Stimulated activated naive CD8-positive, alpha-beta T cell treated with anti-CD3 and anti-CD28 coated beads, Interleukin-15, Interleukin-2, amounts not matched to agents 100 ng/mL and 50 ng/mL, for 24 hours (primary cell): ENCODE results near the gene SMIM5.
"Not testable (repeated sequence)": the region's sequence is repeated elsewhere in the genome, so short reads cannot be mapped to it uniquely, and the experiment has no call there.

Experiments
- H3K27ac Mint-ChIP-seq: one replicate; pipeline ENCODE4 v1.8.0; 2021; ENCODE audit warnings: mild to moderate bottlenecking, mixed read lengths
- H3K27me3 Mint-ChIP-seq: one replicate; pipeline ENCODE4 v1.8.0; 2021; ENCODE audit warnings: mixed read lengths
- H3K36me3 Mint-ChIP-seq: one replicate; pipeline ENCODE4 v1.8.0; 2021; ENCODE audit warnings: low read depth, mixed read lengths
- H3K4me1 Mint-ChIP-seq: one replicate; pipeline ENCODE4 v1.8.0; 2021; ENCODE audit warnings: low read depth, mixed read lengths
- H3K4me3 Mint-ChIP-seq: one replicate; pipeline ENCODE4 v1.8.0; 2021; ENCODE audit warnings: mild to moderate bottlenecking, mixed read lengths
- H3K9me3 Mint-ChIP-seq: one replicate; pipeline ENCODE4 v1.8.0; 2021; ENCODE audit warnings: mixed read lengths

SMIM5 gene

GRCh38 chr17:75627094-75627493 is 6.1 kb upstream of the SMIM5 start:
- Mint-ChIP-seq H3K9me3 (no peaks in the 10 kb centered on the region), H3K36me3 (no peaks in the 10 kb centered on the region), H3K4me1 (no peaks in the 10 kb centered on the region), H3K4me3 (no peak overlapping the region), H3K27ac (no peak overlapping the region), H3K27me3 (no peaks in the 10 kb centered on the region)

- Mint-ChIP-seq H3K4me3 (no peak overlapping the region), H3K4me1 (no peaks in the 10 kb centered on the region), H3K36me3 (no peaks in the 10 kb centered on the region), H3K27ac (no peak overlapping the region), H3K9me3 (no peaks in the 10 kb centered on the region), H3K27me3 (no peaks in the 10 kb centered on the region)
Measured at GRCh38 chr17:75628425-75628824, 4.8 kb upstream of the SMIM5 start.

GRCh38 chr17:75629157-75629556 is 4.1 kb upstream of the SMIM5 start:
- H3K27ac Mint-ChIP-seq: no peak overlapping the region

GRCh38 chr17:75630071-75630917 is 2.9 kb upstream of the SMIM5 start:
- H3K4me3 Mint-ChIP-seq: no peak overlapping the region
- H3K27ac Mint-ChIP-seq: no peak overlapping the region
- no peaks in the 10 kb centered on the region for H3K27me3 Mint-ChIP-seq
- H3K4me1 Mint-ChIP-seq: peaks cover 4% of the 10 kb centered on the region
- H3K36me3 Mint-ChIP-seq: no peaks in the 10 kb centered on the region
- no peaks in the 10 kb centered on the region for H3K9me3 Mint-ChIP-seq

More at GRCh38 chr17:75629157-75629556, 4.1 kb upstream of the SMIM5 start:
- peaks cover 4% of the 10 kb centered on the region for H3K4me1 Mint-ChIP-seq
- H3K36me3 Mint-ChIP-seq: no peaks in the 10 kb centered on the region
- H3K4me3 Mint-ChIP-seq: no peak overlapping the region
- H3K27me3 Mint-ChIP-seq: no peaks in the 10 kb centered on the region
- H3K9me3 Mint-ChIP-seq: no peaks in the 10 kb centered on the region

GRCh38 chr17:75631353-75631752 is 1.9 kb upstream of the SMIM5 start:
- H3K9me3 Mint-ChIP-seq: no peaks in the 10 kb centered on the region
- no peak overlapping the region for H3K27ac Mint-ChIP-seq
- peaks cover 4% of the 10 kb centered on the region for H3K4me1 Mint-ChIP-seq
- no peak overlapping the region for H3K4me3 Mint-ChIP-seq
- no peaks in the 10 kb centered on the region for H3K27me3 Mint-ChIP-seq
- H3K36me3 Mint-ChIP-seq: no peaks in the 10 kb centered on the region

GRCh38 chr17:75632428-75632827 is 806 bp upstream of the SMIM5 start:
- Mint-ChIP-seq H3K4me3 (no peak overlapping the region), H3K36me3 (no peaks in the 10 kb centered on the region), H3K27ac (no peak overlapping the region), H3K4me1 (peaks cover 4% of the 10 kb centered on the region), H3K27me3 (no peaks in the 10 kb centered on the region), H3K9me3 (no peaks in the 10 kb centered on the region)

- Mint-ChIP-seq H3K4me1 (peaks cover 4% of the 10 kb centered on the region), H3K36me3 (no peaks in the 10 kb centered on the region), H3K4me3 (no peak overlapping the region), H3K27me3 (no peaks in the 10 kb centered on the region), H3K27ac (no peak overlapping the region), H3K9me3 (no peaks in the 10 kb centered on the region)
Measured at GRCh38 chr17:75633486-75634375, 497 bp downstream of the SMIM5 start.

- no peak overlapping the region for H3K27ac Mint-ChIP-seq
- H3K4me1 Mint-ChIP-seq: peaks cover 4% of the 10 kb centered on the region
- no peaks in the 10 kb centered on the region for H3K9me3 Mint-ChIP-seq
- no peaks in the 10 kb centered on the region for H3K27me3 Mint-ChIP-seq
- no peaks in the 10 kb centered on the region for H3K36me3 Mint-ChIP-seq
- no peak overlapping the region for H3K4me3 Mint-ChIP-seq
Measured at GRCh38 chr17:75634376-75634740, 1.1 kb downstream of the SMIM5 start.

GRCh38 chr17:75634754-75635609 is 1.7 kb downstream of the SMIM5 start:
- Mint-ChIP-seq H3K27me3 (no peaks in the 10 kb centered on the region), H3K9me3 (no peaks in the 10 kb centered on the region), H3K36me3 (no peaks in the 10 kb centered on the region), H3K4me3 (no peak overlapping the region), H3K4me1 (peaks cover 4% of the 10 kb centered on the region), H3K27ac (no peak overlapping the region)

- H3K27me3 Mint-ChIP-seq: no peaks in the 10 kb centered on the region
- H3K27ac Mint-ChIP-seq: no peak overlapping the region
- no peaks in the 10 kb centered on the region for H3K36me3 Mint-ChIP-seq
- no peak overlapping the region for H3K4me3 Mint-ChIP-seq
- peaks cover 4% of the 10 kb centered on the region for H3K4me1 Mint-ChIP-seq
- no peaks in the 10 kb centered on the region for H3K9me3 Mint-ChIP-seq
Measured at GRCh38 chr17:75635610-75636202, 2.5 kb downstream of the SMIM5 start.

GRCh38 chr17:75636381-75637142 is 3.3 kb downstream of the SMIM5 start:
- Mint-ChIP-seq H3K9me3 (no peaks in the 10 kb centered on the region), H3K27me3 (no peaks in the 10 kb centered on the region), H3K4me3 (no peak overlapping the region), H3K36me3 (no peaks in the 10 kb centered on the region), H3K27ac (no peak overlapping the region), H3K4me1 (peaks cover 4% of the 10 kb centered on the region)

GRCh38 chr17:75637143-75637538 is 3.9 kb downstream of the SMIM5 start:
- Mint-ChIP-seq H3K36me3 (no peaks in the 10 kb centered on the region), H3K27ac (no peak overlapping the region), H3K27me3 (no peaks in the 10 kb centered on the region), H3K9me3 (no peaks in the 10 kb centered on the region), H3K4me1 (peaks cover 4% of the 10 kb centered on the region), H3K4me3 (no peak overlapping the region)

- no peak overlapping the region for H3K27ac Mint-ChIP-seq
- no peaks in the 10 kb centered on the region for H3K9me3 Mint-ChIP-seq
- no peak overlapping the region for H3K4me3 Mint-ChIP-seq
- no peaks in the 10 kb centered on the region for H3K36me3 Mint-ChIP-seq
- H3K27me3 Mint-ChIP-seq: no peaks in the 10 kb centered on the region
- H3K4me1 Mint-ChIP-seq: peaks cover 4% of the 10 kb centered on the region
Measured at GRCh38 chr17:75637551-75637950, 4.3 kb downstream of the SMIM5 start.

GRCh38 chr17:75638039-75638438 is 4.8 kb downstream of the SMIM5 start:
- not testable (repeated sequence) for H3K27me3 Mint-ChIP-seq, H3K4me1 Mint-ChIP-seq, H3K4me3 Mint-ChIP-seq, H3K9me3 Mint-ChIP-seq, H3K27ac Mint-ChIP-seq, H3K36me3 Mint-ChIP-seq
